AG04450 (cell line): Measurements from ENCODE around the gene A1BG. TPM values are rescaled to one million over a fixed set of nuclear protein-coding genes. Genes with fewer than 3 reads are reported as not detected.

Experiments
- CTCF ChIA-PET: fragments of 300-600, 350-600 bp; formaldehyde crosslinking; extraction: SDS; loops from one replicate; lab custom pipeline; 2022; ENCODE audit warnings: antibody characterized with exemption, inconsistent platforms; lab: Charles Lee
- POLR2A ChIA-PET: fragments of 350-600 bp; formaldehyde crosslinking; extraction: SDS; loops from one replicate; lab custom pipeline; 2021; ENCODE audit warnings: antibody characterized with exemption, inconsistent platforms; lab: Yijun Ruan, JAX
- DNase-seq: peaks from one replicate; pipeline ENCODE4 v3.0.0-alpha.2; 2011; ENCODE audit warnings: low read depth, low spot score
- H3K27ac ChIP-seq: one replicate; pipeline ENCODE4 v1.5.1; 2012; ENCODE audit warnings: low read depth, low read length, control low read depth
- H3K27me3 ChIP-seq: one replicate; pipeline ENCODE4 v1.6.0; 2012; ENCODE audit warnings: low read length; ENCODE audit not compliant: control insufficient read depth, insufficient read depth
- H3K4me3 ChIP-seq: 2 replicates; pipeline ENCODE4 v1.5.1; 2011; ENCODE audit warnings: mild to moderate bottlenecking, low read depth, low read length, control low read depth
- H3K9me3 ChIP-seq: 2 replicates; pipeline ENCODE4 v1.5.1; 2012; ENCODE audit warnings: low read length; ENCODE audit not compliant: control insufficient read depth, insufficient read depth
- CTCF ChIP-seq: IDR thresholded peaks from 2 replicates; pipeline ENCODE4 v1.5.1; 2011; ENCODE audit warnings: low read depth, low read length, control low read depth, inconsistent platforms
- polyA plus RNA-seq: library from polyadenylated mRNA; depleted of rRNA; stranded (reverse); fragments of >200 nt; gene quantifications from 2 replicates; pipeline ENCODE4 v1.2.3, GENCODE V29; 2011

Gene A1BG
- polyA plus RNA-seq, 1 experiment = 7.5 TPM

GRCh38 chr19:58338825-58339558 is 14.3 kb downstream of the A1BG start:
- CTCF ChIA-PET = interaction anchor here (0.6 kb wide), 1 partner anchor 8 kb away, joined by 4 read pairs; no protein-coding TSS in a partner anchor
- no peak for TF ChIP-seq CTCF

GRCh38 chr19:58338336-58338735 is 15.0 kb downstream of the A1BG start:
- Histone ChIP-seq H3K4me3 (no peak overlapping the region), H3K27ac (no peak overlapping the region), H3K27me3 (no peaks in the 10 kb centered on the region), H3K9me3 (peaks cover 25% of the 10 kb centered on the region)
- ChIA-PET POLR2A (no interaction called here), CTCF (interaction anchor here (0.6 kb wide), 1 partner anchor 9 kb away, joined by 4 read pairs; no protein-coding TSS in a partner anchor)
- no peak for TF ChIP-seq CTCF
- no peak for DNase-seq

More at GRCh38 chr19:58338825-58339558, 14.3 kb downstream of the A1BG start:
- no peak for DNase-seq
- Histone ChIP-seq H3K4me3 (no peak overlapping the region), H3K9me3 (peaks cover 25% of the 10 kb centered on the region), H3K27me3 (no peaks in the 10 kb centered on the region), H3K27ac (no peak overlapping the region)
- POLR2A ChIA-PET = no interaction called here

- POLR2A ChIA-PET = no interaction called here
These were observed 16.5 kb downstream of the A1BG start for GRCh38 chr19:58336820-58337219.

GRCh38 chr19:58336216-58336615 is 17.1 kb downstream of the A1BG start:
- no peak overlapping the region for H3K4me3 ChIP-seq
- ChIA-PET POLR2A (no interaction called here), CTCF (no interaction called here)
- no peaks in the 10 kb centered on the region for H3K27me3 ChIP-seq
- TF ChIP-seq CTCF = no peak
- DNase-seq = no peak
- H3K9me3 ChIP-seq = peaks cover 25% of the 10 kb centered on the region
- no peak overlapping the region for H3K27ac ChIP-seq

More at GRCh38 chr19:58336820-58337219, 16.5 kb downstream of the A1BG start:
- Histone ChIP-seq H3K4me3 (no peak overlapping the region), H3K27ac (no peak overlapping the region), H3K9me3 (peaks cover 25% of the 10 kb centered on the region), H3K27me3 (no peaks in the 10 kb centered on the region)
- CTCF ChIA-PET = no interaction called here
- DNase-seq = no peak
- no peak for TF ChIP-seq CTCF

GRCh38 chr19:58335630-58336029 is 17.7 kb downstream of the A1BG start:
- ChIA-PET CTCF (no interaction called here), POLR2A (no interaction called here)
- no peak for TF ChIP-seq CTCF
- no peak for DNase-seq
- peaks cover 25% of the 10 kb centered on the region for H3K9me3 ChIP-seq
- H3K27ac ChIP-seq = no peak overlapping the region
- H3K27me3 ChIP-seq = no peaks in the 10 kb centered on the region
- H3K4me3 ChIP-seq = no peak overlapping the region
